Inferior parietal cortex (tissue), 1 donor: ENCODE results near the gene ADM.

ENCODE experiments used
- DNase-seq: peaks from one replicate; pipeline ENCODE4 v3.0.0-alpha.2; 2016; ENCODE audit errors: extremely low spot score

The ADM gene

DNA sequence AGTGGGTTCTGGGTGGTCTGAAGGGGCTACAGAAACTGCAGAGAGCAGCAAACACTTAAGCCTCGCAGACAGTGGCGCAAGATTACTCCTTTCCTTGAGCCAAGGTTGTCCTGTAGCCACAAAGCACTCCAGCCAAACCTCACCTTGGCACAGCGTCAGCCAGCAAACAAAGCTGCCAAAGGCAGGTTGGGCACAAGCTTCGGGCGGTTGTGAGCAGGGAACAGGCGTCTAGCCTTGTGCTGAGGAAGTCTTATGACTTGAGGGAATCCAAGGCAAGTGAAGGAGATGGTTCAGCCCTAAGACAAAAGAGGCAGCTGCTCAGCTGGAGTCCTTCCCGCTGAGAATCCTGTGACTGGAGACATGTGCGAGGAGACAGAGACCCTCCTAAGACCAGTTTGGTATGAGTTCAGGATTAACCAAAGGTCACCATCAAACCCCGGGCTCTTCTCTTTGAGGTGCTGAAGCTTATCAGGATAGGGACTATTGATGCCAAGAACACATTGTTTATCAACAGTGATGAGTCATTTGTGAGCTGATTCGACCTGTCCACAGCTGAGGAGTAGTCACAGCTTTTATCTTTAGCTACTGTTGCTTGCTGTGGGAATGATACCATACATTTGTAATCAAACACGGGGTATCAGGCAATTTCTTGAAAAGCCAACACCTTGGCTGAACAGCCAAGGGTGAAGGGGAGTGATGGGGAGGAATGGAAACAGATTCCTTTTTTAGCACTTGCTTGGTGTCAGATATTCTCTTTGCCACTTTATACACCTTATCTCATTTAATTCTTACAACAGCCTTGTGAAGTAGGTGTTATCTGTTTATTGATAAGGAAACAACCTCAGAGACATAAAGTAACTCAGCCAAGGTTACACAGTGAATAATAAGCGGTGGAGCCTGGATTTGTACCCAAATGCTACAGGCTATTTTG, 4.6 kb downstream of the ADM start:
- no peak for DNase-seq

DNA sequence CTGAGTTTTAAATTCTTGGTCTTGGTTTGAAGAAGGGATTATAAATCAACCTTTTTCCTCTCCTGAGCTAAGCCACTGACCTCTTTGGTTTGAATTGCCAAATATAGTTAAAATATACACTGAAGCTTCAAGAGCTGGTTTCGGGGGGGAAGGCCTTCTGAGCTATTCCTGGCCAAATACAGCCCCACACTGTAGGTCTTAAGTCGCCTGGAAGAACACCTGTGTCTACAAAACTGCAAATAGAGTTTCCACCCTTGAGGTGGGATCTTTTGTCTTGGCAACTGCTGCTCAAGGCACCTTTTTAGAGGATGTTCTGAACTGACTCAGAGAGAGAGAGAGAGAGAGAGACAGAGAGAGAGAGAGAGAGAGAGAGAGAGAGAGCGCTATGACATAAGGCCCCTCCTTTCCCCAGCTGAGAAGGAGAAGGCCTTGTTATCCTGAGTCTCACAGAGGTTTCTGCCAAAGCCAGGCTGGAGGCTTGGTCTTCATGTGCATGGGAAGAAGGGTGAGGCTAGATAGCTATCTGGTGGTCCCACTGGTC, 5.5 kb downstream of the ADM start:
- DNase-seq, result no peak

DNA sequence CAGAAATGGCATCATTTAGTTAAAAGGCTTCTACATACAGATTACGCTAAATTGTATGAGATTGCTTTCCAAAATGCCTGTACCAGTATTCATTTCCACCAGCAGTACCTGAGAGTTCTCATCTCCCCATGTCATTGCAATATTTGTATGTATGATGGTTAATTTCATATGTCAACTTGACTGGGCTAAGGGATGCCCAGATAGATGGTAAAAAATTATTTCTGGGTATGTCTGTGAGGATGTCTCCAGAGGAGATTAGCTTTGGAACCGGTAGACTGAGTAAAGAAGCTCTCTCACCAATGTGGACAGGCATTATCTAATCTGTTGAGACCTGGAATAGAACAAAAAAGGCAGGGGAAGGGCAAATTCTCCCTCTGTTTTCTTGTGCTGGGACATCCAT, 6.9 kb downstream of the ADM start:
- DNase-seq, result no peak

GRCh38 chr11:10314199-10315072, 9.6 kb downstream of the ADM start:
- no peak for DNase-seq

DNA sequence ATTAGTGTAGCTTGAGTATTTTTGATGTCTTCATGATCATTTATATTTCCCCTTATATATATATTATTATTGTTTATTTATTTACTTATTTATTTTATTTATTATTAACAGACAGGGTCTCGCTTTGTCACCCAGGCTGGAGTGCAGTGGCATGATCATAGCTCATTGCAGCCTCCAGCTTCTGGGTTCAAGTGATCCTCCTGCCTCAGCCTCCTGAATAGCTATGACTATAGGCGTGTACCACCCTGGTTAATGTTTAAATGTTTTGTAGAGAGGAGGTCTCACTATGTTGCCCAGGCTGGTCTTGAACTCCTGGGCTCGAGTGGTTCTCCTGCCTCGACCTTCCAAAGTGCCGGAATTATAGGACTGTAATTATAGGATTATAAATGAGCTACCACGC, 10.2 kb downstream of the ADM start:
- no peak for DNase-seq

GRCh38 chr11:10317151-10317755, 12.4 kb downstream of the ADM start:
- DNase-seq, result no peak

DNA sequence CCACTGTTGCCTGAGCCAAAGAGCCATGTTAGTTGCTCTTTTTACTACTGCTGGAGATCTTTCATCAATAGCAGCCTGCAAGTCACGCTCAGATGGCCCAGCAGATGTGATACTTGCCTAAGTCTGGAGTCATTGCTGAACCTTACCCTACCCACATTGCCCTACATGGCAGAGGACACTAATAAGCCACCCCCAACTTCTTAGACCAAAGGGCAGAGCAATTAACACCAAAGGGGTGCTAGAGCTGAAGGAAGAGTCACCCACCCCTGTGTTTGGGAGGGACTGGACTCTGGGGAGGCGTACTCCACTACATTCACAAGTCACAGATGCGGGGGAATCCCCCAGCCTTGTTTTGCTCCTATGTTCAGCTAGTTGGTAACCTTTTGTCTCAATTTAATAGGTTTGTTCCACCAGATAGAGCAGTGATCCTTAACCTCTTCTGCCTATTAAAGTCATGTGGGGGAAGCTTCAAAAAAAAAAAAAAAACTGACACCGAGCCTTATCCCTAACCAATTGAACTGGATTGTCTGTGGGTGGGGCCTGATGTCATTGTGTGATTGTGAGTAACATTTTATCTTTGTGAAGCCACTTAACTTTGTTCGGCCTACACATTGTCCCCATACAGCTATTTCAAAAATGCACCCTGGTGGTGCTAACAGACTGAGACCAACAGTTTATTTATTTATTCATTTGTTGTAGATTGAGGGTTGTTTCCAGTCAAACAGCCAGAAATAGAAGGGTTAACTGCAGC, 13.1 kb downstream of the ADM start:
- DNase-seq, result no peak

- no peak for DNase-seq
Observed at GRCh38 chr11:10318527-10318802, 13.6 kb downstream of the ADM start.

GRCh38 chr11:10319702-10320558, 15.1 kb downstream of the ADM start:
- DNase-seq, result no peak

DNA sequence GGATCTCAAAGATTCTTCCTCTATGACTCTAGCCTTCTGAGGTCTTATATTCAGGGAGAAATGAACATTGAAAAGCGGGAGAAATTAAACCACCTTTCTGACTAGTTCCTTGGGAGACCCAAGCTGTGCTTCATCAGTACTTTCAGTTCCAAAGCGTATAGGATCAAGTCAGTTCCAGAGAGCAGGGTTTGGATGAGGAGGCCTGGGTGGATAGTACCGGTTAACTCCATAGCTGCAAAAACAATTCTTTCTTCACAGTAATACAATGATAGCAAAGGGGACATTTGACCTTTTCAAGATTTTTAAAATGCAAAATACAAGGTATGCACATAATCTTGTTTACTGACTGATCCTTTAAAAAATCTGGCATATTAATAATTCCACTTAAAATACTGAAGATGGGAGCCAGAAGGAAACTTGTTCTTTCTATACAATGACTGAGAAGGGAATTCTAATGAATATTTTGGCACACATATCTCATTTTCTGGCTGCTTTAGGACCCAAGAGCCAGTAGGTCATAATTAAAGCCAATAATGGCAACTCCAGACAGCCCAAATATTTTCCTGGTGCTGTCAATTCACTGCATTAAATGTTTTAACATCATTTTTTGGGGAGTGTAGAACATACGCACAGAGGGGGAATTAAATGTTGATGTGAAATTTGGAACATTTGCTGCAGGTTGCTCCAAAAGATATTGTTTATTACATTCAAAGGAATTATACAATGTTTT, 16.0 kb downstream of the ADM start:
- DNase-seq, result no peak

DNA sequence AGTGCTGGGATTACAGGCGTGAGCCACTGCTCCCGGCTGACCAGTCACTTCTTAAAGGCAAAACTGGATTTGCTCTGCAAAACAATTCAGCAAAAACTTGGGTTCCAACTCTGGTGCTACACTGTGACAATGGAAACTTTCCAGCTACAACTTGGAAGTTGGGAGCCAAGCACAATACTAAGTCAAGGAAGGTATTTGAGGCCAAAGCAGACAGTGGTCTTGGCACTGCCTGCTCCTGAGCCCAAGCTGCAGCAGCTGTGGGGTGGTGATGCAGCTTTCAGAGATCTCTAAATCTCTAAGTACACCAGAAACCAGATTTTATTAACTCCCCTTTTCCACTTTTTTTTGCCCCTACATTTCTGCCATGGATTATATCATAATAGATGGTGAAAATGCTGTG, 17.5 kb downstream of the ADM start:
- no peak for DNase-seq

DNA sequence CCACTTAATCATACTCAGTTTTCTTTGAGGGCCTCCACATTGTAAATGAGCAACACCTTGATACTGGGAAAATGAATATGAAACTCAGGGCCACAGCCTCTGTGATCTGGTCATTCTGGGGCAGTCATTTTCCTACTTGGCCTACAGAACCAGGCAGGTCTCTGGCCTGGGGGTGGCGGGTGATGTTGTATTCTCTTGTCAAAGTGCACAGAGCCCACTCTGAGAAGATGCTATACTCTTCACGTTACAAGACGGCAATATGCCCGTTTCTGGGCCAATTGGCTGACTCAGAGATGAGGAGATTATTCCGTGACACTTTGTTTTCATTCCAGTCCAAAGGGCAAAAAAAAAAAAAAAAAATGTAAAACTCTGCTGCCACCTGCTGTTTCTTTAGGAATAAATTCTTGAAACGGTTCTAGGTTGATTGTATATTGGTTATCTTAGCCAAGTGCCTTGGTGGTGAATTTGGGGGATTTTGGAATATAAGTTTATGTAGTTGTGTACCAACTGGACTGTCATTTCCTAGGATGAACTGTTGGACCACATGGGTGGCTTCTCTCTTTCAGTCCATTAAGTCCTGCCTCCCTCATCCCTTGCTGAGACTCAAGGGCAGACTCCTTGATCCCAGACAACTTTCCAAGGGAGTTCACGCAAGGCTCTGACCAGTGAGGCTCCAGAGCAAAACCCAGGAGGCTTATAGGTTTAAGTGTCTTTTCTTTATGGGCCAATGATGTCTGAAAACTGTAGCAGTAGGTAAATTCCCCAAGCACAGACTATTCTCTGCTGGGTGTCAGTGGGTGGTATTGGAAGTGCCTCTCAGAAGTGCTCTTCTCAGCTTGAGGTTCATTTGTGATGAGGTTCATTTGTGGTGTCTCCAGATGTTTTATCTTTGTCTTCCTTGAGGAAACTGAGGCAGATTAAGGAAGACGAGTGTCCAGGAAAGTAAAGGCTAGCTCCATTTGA, 18.2 kb downstream of the ADM start:
- DNase-seq, result peak; percentile 81

GRCh38 chr11:10323793-10324170, 18.9 kb downstream of the ADM start:
- no peak for DNase-seq

- no peak for DNase-seq
Observed at GRCh38 chr11:10324474-10324873, 19.6 kb downstream of the ADM start.

- DNase-seq, result no peak
Observed at GRCh38 chr11:10325277-10326011, 20.6 kb downstream of the ADM start.

DNA sequence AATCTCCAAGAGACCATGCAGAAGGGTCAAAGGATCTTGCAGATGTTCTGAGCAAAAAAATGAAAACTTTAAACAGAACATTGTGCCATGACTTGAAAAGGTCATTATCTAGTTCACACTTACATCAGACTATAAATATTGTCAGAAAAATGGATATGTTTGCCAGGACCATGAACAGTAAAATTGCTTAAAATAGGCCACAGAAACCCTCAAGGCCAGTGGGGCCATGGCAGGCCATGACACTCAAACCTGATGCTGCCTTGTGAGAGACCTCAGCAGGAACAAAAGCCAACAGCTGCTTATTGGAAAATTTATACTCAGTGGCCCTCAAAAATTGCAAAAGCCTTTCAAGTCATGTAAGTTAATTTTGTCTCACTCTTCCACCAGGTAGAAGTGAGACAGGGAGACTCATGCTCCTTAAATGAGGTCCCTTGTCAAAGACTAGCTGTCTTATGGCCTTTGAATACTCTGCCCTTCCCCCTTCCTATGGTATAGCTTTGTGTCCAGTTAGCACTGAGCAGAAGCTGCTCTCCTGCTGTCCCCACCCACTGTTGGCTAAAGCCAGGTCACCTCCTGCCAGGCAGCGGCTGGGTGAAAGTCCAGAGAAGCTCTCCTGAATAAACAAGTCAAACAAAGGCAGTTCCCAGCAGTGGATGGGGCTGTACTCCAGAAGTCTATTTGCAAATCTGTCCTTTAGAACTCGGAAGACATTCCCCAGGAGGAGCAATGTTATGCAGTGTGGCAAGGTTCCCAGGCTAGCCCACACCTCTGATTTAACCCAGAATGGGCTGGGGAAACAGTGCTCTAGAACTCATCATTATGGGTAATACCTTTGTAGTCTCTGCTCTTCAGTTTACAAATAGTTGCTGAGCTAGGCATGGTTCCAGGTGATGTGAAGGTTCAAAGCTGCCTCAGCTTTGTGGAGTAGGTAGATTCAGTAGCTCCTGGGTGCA, 21.4 kb downstream of the ADM start:
- DNase-seq, result no peak

- no peak for DNase-seq
Observed at GRCh38 chr11:10327254-10327653, 22.4 kb downstream of the ADM start.
